H4 (cell line): ENCODE measurements around the gene PPIL3. TPM values are rescaled to one million over a fixed set of nuclear protein-coding genes. Genes with fewer than 3 reads are reported as not detected.
"Not testable (repeated sequence)": the region's sequence is repeated elsewhere in the genome, so short reads cannot be mapped to it uniquely, and the experiment has no call there.

Experiments used
- DNase-seq: peaks from one replicate; pipeline ENCODE4 v3.0.0-alpha.2; 2015; ENCODE audit warnings: low spot score
- total RNA-seq: library from RNA; depleted of rRNA; stranded (reverse); fragments of >200 nt; shearing (Covaris generic); gene quantifications from 2 replicates; pipeline ENCODE4 v1.2.3, GENCODE V29; 2014; rRNA removed

Gene PPIL3
- 61.4 and 83.7 TPM in 2 replicates for total RNA-seq

GRCh38 chr2:200888704-200889625 is at the start of gene PPIL3, which contains the start of gene NIF3L1:
PPIL3 (minus strand) TSS chr2:200889077; CDS start chr2:200887615, 1,462 bp downstream.
NIF3L1 (plus strand) TSS chr2:200889371; CDS start chr2:200891944, 2,573 bp downstream.
- peak; percentile 98 for DNase-seq

DNA sequence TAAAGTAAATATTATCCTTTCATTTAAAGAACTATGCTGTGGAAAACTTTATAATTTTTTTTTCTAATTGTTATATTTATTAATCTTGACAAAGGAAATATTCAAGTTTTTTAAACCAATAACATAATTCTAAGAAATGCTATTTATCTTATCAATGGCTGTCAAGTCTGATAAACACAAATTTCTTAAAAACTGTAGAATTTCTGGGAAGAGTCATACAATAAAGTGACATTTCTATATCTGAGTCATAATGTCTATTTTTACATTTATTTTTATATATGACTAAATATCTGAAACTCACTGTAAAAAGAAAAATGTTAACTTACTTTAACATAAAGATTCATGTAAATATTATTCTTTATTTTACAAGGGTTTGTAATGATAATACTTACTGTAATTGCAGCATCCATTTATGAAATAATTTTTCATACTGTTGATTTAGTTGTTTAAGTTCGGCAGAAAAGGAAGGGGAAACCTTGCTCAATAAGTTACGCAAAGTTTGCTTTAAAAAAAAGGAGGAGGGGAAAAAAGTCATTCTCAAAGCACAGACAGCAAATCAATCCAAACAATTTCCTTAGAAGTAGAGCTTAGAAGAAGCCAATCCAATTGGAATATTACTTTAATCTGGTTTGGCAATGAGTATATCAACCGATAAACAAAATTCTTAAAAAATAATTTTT is 42.2 kb upstream of the PPIL3 start:
- DNase-seq = no peak

GRCh38 chr2:200929334-200930249 is 40.7 kb upstream of the PPIL3 start:
- no peak for DNase-seq

GRCh38 chr2:200922439-200922838 is 33.6 kb upstream of the PPIL3 start:
- DNase-seq = no peak

GRCh38 chr2:200913654-200914053 is 24.8 kb upstream of the PPIL3 start:
- no peak for DNase-seq

- no peak for DNase-seq
Observed at GRCh38 chr2:200909958-200910357, 21.1 kb upstream of the PPIL3 start.

GRCh38 chr2:200905618-200906296 is 16.9 kb upstream of the PPIL3 start:
- DNase-seq = peak; percentile 47

- peak; percentile 90 for DNase-seq
Observed at GRCh38 chr2:200901459-200902072, 12.7 kb upstream of the PPIL3 start.

GRCh38 chr2:200899482-200899881 is 10.6 kb upstream of the PPIL3 start:
- no peak for DNase-seq

DNA sequence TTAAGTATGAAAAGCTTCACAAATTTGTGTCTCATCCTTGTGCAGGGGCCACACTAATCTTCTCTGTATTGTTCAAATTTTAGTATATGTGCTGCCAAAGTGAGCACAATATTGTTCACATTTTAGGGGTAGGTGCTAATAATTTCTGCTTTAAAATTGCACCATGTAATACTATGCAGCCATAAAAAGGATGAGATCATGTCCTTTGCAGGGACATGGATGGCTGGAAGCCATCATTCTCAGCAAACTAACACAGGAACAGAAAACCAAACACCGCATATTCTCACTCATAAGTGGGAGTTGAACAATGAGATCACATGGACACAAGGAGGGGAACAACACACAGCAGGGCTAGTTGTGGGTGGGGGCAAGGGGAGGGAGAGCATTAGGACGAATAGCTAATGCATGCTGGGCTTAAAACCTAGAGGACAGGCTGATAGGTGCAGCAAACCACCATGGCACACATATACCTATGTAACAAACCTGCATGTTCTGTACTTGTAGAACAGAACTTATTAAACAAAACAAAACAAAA is 7.1 kb downstream of the PPIL3 start:
- DNase-seq = not testable (repeated sequence)

- no peak for DNase-seq
Observed at GRCh38 chr2:200878289-200878880, 10.5 kb downstream of the PPIL3 start.

DNA sequence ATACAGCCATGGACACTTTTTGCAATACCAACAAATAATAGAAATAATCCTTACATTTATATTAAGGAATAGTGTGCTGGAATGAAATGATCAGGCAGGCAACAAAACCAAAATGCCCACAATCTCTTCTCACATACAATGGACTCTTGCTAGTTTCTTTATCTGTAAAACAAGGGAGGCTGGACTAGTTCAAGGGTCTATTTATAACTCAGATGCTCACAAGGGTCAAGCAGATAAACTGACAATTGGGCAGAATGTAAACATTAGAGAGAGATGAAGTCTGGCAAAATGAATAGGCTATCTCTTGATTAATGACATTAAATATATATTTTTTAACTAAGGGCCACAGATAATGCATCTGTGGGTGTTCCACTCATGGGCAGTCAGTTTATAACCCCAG is 11.4 kb downstream of the PPIL3 start:
- DNase-seq = no peak

GRCh38 chr2:200873560-200873959 is 15.3 kb downstream of the PPIL3 start:
- DNase-seq = no peak

GRCh38 chr2:200871151-200871550 is 17.7 kb downstream of the PPIL3 start:
- DNase-seq = no peak

- no peak for DNase-seq
Observed at GRCh38 chr2:200869014-200869413, 19.9 kb downstream of the PPIL3 start.

GRCh38 chr2:200864176-200865034 is 24.5 kb downstream of the PPIL3 start, which contains the start of gene CLK1:
CLK1 (minus strand) TSS chr2:200864658; CDS start chr2:200861862, 2,796 bp downstream.
- DNase-seq = peak; percentile 91

- DNase-seq = no peak
Observed at GRCh38 chr2:200863782-200864175, 25.1 kb downstream of the PPIL3 start.

GRCh38 chr2:200862532-200863000 is 26.3 kb downstream of the PPIL3 start:
- peak; percentile 65 for DNase-seq
